Subcutaneous adipose tissue (tissue), 4 donors: ENCODE data around the gene C4orf36. TPM values are rescaled to one million over a fixed set of nuclear protein-coding genes. Genes with fewer than 3 reads are reported as not detected.

Source experiments
- CTCF ChIP-seq: fragments of 450-650 bp; IDR thresholded peaks from one replicate; pipeline ENCODE4 v1.5.1; 2016; ENCODE audit warnings: low read depth, mild to moderate bottlenecking, control low read depth, antibody characterized with exemption, moderate library complexity
- total RNA-seq, 4 donors: library from RNA; depleted of rRNA; stranded (reverse); fragments of >200 nt; gene quantifications; one replicate each; pipeline ENCODE4 v1.1.0, GENCODE V29; 2016

The C4orf36 gene
- total RNA-seq, 4 donors from 2014 or later: 0.88 to 5.8 TPM; not detected in 2

GRCh38 chr4:86894455-86894854 lies 2.2 kb upstream of the C4orf36 start:
- TF ChIP-seq CTCF: no peak

- TF ChIP-seq CTCF: no peak
Measured at GRCh38 chr4:86893136-86893535, 914 bp upstream of the C4orf36 start.

GRCh38 chr4:86892636-86892960 lies 376 bp upstream of the C4orf36 start:
- TF ChIP-seq CTCF: no peak

- no peak for TF ChIP-seq CTCF
Measured at GRCh38 chr4:86890790-86891189, 1.4 kb downstream of the C4orf36 start.

- TF ChIP-seq CTCF: no peak
Measured at GRCh38 chr4:86879641-86880040, 12.6 kb downstream of the C4orf36 start.

- no peak for TF ChIP-seq CTCF
Measured at GRCh38 chr4:86878640-86879039, 13.6 kb downstream of the C4orf36 start.

GRCh38 chr4:86876894-86877685 lies 15.1 kb downstream of the C4orf36 start:
- no peak for TF ChIP-seq CTCF
